GM12878 (cell line): Measurements from ENCODE around the gene C1QC. TPM values are rescaled to one million over a fixed set of nuclear protein-coding genes. Genes with fewer than 3 reads are reported as not detected.

Source experiments
- ATAC-seq: fragments of 200-7000 bp; cut with Tn5 transposase; 3 replicates; pipeline ENCODE4 v1.9.1; 2020; ENCODE audit warnings: mild to moderate bottlenecking, moderate library complexity
- BruUV-seq: library from RNA; stranded (reverse); fragments of 400-500 nt; replicated peaks from 2 replicates; lab custom pipeline; 2021; lab: Mats Ljungman, UMichigan
- CTCF ChIA-PET: fragments of 300-600 bp; sonication (Branson Sonifier 250); formaldehyde crosslinking; extraction: SDS; loops from one replicate; lab custom pipeline; 2021; ENCODE audit warnings: inconsistent platforms; lab: Yijun Ruan, JAX
- POLR2A ChIA-PET: fragments of 350-600 bp; formaldehyde crosslinking; extraction: SDS; loops from one replicate; lab custom pipeline; 2021; ENCODE audit warnings: inconsistent platforms; lab: Charles Lee
- RAD21 ChIA-PET: fragments of 300-600 bp; sonication (Branson Sonifier 250); formaldehyde crosslinking; loops from one replicate; lab custom pipeline; 2023; ENCODE audit warnings: antibody characterized with exemption; ENCODE audit not compliant: unreplicated experiment; lab: Charles Lee
- SMC1A ChIA-PET: fragments of 300-600 bp; sonication (Branson Sonifier 250); formaldehyde crosslinking; loops from one replicate; lab custom pipeline; 2023; ENCODE audit not compliant: unreplicated experiment, uncharacterized antibody; lab: Charles Lee
- DNase-seq: peaks from one replicate; pipeline ENCODE4 v3.0.0-alpha.2; 2011; ENCODE audit warnings: low read depth, low spot score
- FAIRE-seq: peaks from 3 replicates; lab custom pipeline; 2011; peaks lifted over from hg19 to GRCh38; lab: Jason Lieb, UNC
- H2AFZ ChIP-seq: 2 replicates; pipeline ENCODE4 v1.6.0; 2011; ENCODE audit warnings: low read depth, low read length, control low read depth; ENCODE audit not compliant: control insufficient read depth
- H3K27ac ChIP-seq: 2 replicates; pipeline ENCODE4 v1.5.1; 2011; ENCODE audit warnings: control low read depth; ENCODE audit not compliant: control insufficient read depth, insufficient read depth
- H3K27me3 ChIP-seq, 2 experiments: replicated peaks in 1 of 2; 2 replicates each; pipeline versions ENCODE4 v1.6.0 to v1.6.1; 2011; ENCODE audit warnings: low read length in 1 of 2; ENCODE audit not compliant: control insufficient read depth in 2 of 2, insufficient read depth in 2 of 2
- H3K36me3 ChIP-seq, 2 experiments: 2 replicates each; pipeline ENCODE4 v1.5.1; 2011; ENCODE audit warnings: low read length in 1 of 2; ENCODE audit not compliant: control insufficient read depth in 2 of 2, insufficient read depth in 2 of 2
- H3K4me1 ChIP-seq: 2 replicates; pipeline ENCODE4 v1.6.1; 2011; ENCODE audit warnings: mild to moderate bottlenecking, low read length, moderate library complexity, mixed read lengths; ENCODE audit not compliant: control insufficient read depth, insufficient read depth
- H3K4me2 ChIP-seq: 2 replicates; pipeline ENCODE4 v1.6.0; 2011; ENCODE audit warnings: control low read depth; ENCODE audit not compliant: control insufficient read depth, insufficient read depth
- H3K4me3 ChIP-seq: fragments of 200-600 bp; sonication (generic); 2 replicates; pipeline ENCODE4 v1.5.1; 2016
- H3K79me2 ChIP-seq: 2 replicates; pipeline ENCODE4 v1.6.0; 2011; ENCODE audit warnings: low read length; ENCODE audit not compliant: control insufficient read depth, insufficient read depth
- H3K9ac ChIP-seq: 2 replicates; pipeline ENCODE4 v1.8.0; 2011; ENCODE audit warnings: low read length, control low read depth, mixed read lengths; ENCODE audit not compliant: control insufficient read depth, insufficient read depth
- H3K9me3 ChIP-seq: replicated peaks from 3 replicates; pipeline ENCODE4 v1.5.1; 2011; ENCODE audit warnings: mild to moderate bottlenecking, low read length; ENCODE audit not compliant: control insufficient read depth, insufficient read depth
- H4K20me1 ChIP-seq: 2 replicates; pipeline ENCODE4 v1.6.0; 2011; ENCODE audit not compliant: control insufficient read depth, insufficient read depth
- CREB1 ChIP-seq: IDR thresholded peaks from 2 replicates; pipeline ENCODE4 v1.6.1; 2012; ENCODE audit warnings: low read depth, mild to moderate bottlenecking, inconsistent platforms
- FOXM1 ChIP-seq: IDR thresholded peaks from 2 replicates; pipeline ENCODE4 v1.6.1; 2012; ENCODE audit warnings: low read depth, mild to moderate bottlenecking, inconsistent platforms, low read length, moderate library complexity
- GABPA ChIP-seq: IDR thresholded peaks from 2 replicates; pipeline ENCODE4 v1.6.1; 2014; ENCODE audit warnings: antibody characterized with exemption, low read depth, mild to moderate bottlenecking, inconsistent platforms
- IRF4 ChIP-seq: IDR thresholded peaks from 2 replicates; pipeline ENCODE4 v1.6.1; 2011; ENCODE audit warnings: low read depth, low read length
- MTA2 ChIP-seq: fragments of 450-650 bp; IDR thresholded peaks from 2 replicates; pipeline ENCODE4 v1.6.1; 2016; ENCODE audit warnings: low read depth, mild to moderate bottlenecking, moderate library complexity
- MYB ChIP-seq: fragments of 150-350 bp; IDR thresholded peaks from 2 replicates; pipeline ENCODE4 v1.6.1; 2014; ENCODE audit warnings: mild to moderate bottlenecking, low read depth, low read length, borderline replicate concordance
- NR2C1 ChIP-seq: fragments of 450-650 bp; IDR thresholded peaks from 2 replicates; pipeline ENCODE4 v1.6.1; 2017; ENCODE audit warnings: antibody characterized with exemption, mild to moderate bottlenecking, moderate library complexity
- RAD21 ChIP-seq: IDR thresholded peaks from 2 replicates; pipeline ENCODE4 v1.6.1; 2011; ENCODE audit warnings: mild to moderate bottlenecking, low read depth, low read length, moderate library complexity; ENCODE audit not compliant: insufficient read depth
- SMAD5 ChIP-seq: IDR thresholded peaks from 2 replicates; pipeline ENCODE4 v1.6.1; 2016; ENCODE audit warnings: antibody characterized with exemption, low read depth
- SMARCA5 ChIP-seq: fragments of 450-650 bp; IDR thresholded peaks from 2 replicates; pipeline ENCODE4 v1.6.1; 2017; ENCODE audit warnings: mild to moderate bottlenecking
- SREBF1 ChIP-seq: IDR thresholded peaks from 2 replicates; pipeline ENCODE4 v1.6.1; 2012; ENCODE audit warnings: mild to moderate bottlenecking, low read length
- SRF ChIP-seq, 2 experiments: IDR thresholded peaks; 2 replicates each; pipeline ENCODE4 v1.6.1; 2011; ENCODE audit warnings: low read depth in 2 of 2, low read length in 2 of 2, mild to moderate bottlenecking in 1 of 2, moderate library complexity in 1 of 2
- YBX1 ChIP-seq: fragments of 450-650 bp; IDR thresholded peaks from 2 replicates; pipeline ENCODE4 v1.6.1; 2016; ENCODE audit warnings: antibody characterized with exemption
- WGBS: methylation state at CpG from one replicate; pipeline ENCODE4 v1.1.6; 2016; ENCODE audit warnings: low lambda C conversion rate; ENCODE audit not compliant: insufficient replicate concordance, insufficient coverage; ENCODE audit errors: missing lambda C conversion rate; 5-methylcytosine and 5-hydroxymethylcytosine counted together
- in situ Hi-C: fragments of 300-500 bp; cut with MboI; formaldehyde crosslinking; loops from 9 replicates; pipeline ENCODE4 v1.14.3; 2018; ENCODE audit warnings: mixed read lengths
- intact Hi-C: fragments of 100-400 bp; cut with micrococcal nuclease; formaldehyde crosslinking; loops from one replicate; pipeline ENCODE4 v1.14.2; 2022; ENCODE audit not compliant: unreplicated experiment
- polyA plus RNA-seq, 11 experiments: library from polyadenylated mRNA; depleted of rRNA in 4 of 11; unstranded in 6 of 11; stranded (reverse) in 5 of 11; fragments of >200 nt; fragmentation: Nextera tagmentation in 4 of 11; fragmentation: Illumina TruSeq in 1 of 11; extraction: Ambion mirVana in 4 of 11; extraction: Trizol in 1 of 11; gene quantifications; 1 replicate in 1 of 11; 2 replicates in 10 of 11; pipeline versions ENCODE4 v1.2.1 to v1.2.3, GENCODE V29; 2011 to 2016; ENCODE audit warnings: inconsistent platforms in 2 of 11, missing spikeins in 2 of 11, low read depth in 1 of 11
- total RNA-seq, 4 experiments: library from RNA; depleted of rRNA in 3 of 4; stranded (reverse); fragments of >200 nt in 3 of 4; fragmentation: Illumina TruSeq in 1 of 4; extraction: Trizol in 1 of 4; gene quantifications; 2 replicates each; pipeline versions ENCODE4 v1.2.1 to v1.2.3, GENCODE V29; 2013 to 2021
- TF ChIP-seq, protein P1 (sequence below): IDR thresholded peaks from 2 replicates; pipeline ENCODE4 v1.6.1; 2011; ENCODE audit warnings: borderline replicate concordance, low read depth, mild to moderate bottlenecking, moderate library complexity, low read length; ENCODE audit not compliant: insufficient read depth, poor library complexity, severe bottlenecking
- TF ChIP-seq, protein P2 (sequence below): IDR thresholded peaks from 2 replicates; pipeline ENCODE4 v1.6.1; 2011; ENCODE audit warnings: borderline replicate concordance, low read depth, mild to moderate bottlenecking, moderate library complexity, mixed read lengths, low read length; ENCODE audit not compliant: insufficient read depth; ENCODE audit errors: extremely low read length
- TF ChIP-seq, protein P3 (sequence below): fragments of 150-350 bp; IDR thresholded peaks from 2 replicates; pipeline ENCODE4 v1.6.1; 2014; ENCODE audit warnings: mild to moderate bottlenecking, low read depth, low read length

The C1QC gene
- total and polyA plus RNA-seq, 10 of the 15 experiments (the other 5 are each of a cell fraction or from before 2014, with no cell fraction given): 0.74 TPM; not detected in 9

DNA sequence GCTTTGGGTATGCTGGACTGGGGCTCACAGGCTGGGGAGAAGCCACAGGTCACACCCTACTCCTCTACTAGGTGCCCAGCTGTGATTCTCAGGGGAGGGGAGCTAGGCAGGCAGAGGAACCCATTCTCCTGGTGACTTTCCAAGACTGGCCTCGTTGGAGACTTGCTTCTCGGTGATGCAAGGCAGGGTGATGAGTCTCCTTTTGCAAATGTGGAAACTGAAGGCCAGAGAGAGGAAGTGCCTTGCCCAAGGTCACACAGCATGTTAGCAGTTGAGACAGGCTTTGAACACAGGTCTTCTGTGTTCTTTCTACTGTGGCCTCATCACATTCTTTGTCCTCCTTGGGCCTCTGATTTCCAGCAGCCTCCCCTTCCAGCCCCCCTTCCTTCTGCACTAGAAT is 27.5 kb upstream of the C1QC start (continued):
- TF ChIP-seq, protein P1, sequence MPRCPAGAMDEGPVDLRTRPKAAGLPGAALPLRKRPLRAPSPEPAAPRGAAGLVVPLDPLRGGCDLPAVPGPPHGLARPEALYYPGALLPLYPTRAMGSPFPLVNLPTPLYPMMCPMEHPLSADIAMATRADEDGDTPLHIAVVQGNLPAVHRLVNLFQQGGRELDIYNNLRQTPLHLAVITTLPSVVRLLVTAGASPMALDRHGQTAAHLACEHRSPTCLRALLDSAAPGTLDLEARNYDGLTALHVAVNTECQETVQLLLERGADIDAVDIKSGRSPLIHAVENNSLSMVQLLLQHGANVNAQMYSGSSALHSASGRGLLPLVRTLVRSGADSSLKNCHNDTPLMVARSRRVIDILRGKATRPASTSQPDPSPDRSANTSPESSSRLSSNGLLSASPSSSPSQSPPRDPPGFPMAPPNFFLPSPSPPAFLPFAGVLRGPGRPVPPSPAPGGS: no peak
- TF ChIP-seq RAD21: no peak
- no peak for TF ChIP-seq FOXM1

DNA sequence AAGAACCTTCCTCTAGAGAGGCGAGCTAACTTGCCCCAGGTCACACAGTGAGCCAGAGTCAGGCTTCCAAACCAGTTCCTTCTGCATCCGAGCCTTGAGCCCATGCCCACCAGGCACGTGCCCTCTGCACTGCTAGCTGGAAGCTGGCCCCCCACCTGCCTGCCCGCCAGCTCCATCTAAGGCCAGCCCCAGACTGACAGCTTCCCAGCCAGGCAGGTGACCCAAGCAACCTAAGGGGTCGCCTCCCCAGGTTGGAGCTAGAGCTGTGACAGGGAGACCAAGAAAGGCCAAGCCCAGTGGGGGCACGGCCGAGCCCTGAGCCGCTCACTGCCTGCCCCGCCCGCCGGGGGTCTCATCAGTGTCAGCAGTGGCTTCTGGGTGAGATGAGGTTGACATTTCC is 26.9 kb upstream of the C1QC start:
- FAIRE-seq (no peak), ATAC-seq (no peak), DNase-seq (no peak)
- H4K20me1 ChIP-seq: no peaks in the 10 kb centered on the region; the same call in 1 of the 2 replicates
- under 1% methylated on average over 11 of the region's 11 CpGs for whole genome bisulfite sequencing
- no peak overlapping the region for H3K4me3 ChIP-seq
- ChIA-PET RAD21 (no interaction called here), SMC1A (no interaction called here), CTCF (no interaction called here), POLR2A (no interaction called here)
- in situ Hi-C loops: no loop called here
- no peaks in the 10 kb centered on the region for H3K9me3 ChIP-seq
- intact Hi-C loops: no loop called here
- no peak overlapping the region for H3K27ac ChIP-seq
- TF ChIP-seq SRF (IDR thresholded peaks at IDR 0.05; ENCODE audit: low read depth in 2 of 2, low read length in 2 of 2) (no peak), SMARCA5 (no peak), SMAD5 (no peak), GABPA (no peak), SREBF1 (no peak), NR2C1 (no peak), CREB1 (no peak), IRF4 (no peak), MTA2 (no peak), MYB (no peak), YBX1 (no peak)
- TF ChIP-seq, protein P2, sequence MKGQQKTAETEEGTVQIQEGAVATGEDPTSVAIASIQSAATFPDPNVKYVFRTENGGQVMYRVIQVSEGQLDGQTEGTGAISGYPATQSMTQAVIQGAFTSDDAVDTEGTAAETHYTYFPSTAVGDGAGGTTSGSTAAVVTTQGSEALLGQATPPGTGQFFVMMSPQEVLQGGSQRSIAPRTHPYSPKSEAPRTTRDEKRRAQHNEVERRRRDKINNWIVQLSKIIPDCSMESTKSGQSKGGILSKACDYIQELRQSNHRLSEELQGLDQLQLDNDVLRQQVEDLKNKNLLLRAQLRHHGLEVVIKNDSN: no peak
- TF ChIP-seq, protein P3, sequence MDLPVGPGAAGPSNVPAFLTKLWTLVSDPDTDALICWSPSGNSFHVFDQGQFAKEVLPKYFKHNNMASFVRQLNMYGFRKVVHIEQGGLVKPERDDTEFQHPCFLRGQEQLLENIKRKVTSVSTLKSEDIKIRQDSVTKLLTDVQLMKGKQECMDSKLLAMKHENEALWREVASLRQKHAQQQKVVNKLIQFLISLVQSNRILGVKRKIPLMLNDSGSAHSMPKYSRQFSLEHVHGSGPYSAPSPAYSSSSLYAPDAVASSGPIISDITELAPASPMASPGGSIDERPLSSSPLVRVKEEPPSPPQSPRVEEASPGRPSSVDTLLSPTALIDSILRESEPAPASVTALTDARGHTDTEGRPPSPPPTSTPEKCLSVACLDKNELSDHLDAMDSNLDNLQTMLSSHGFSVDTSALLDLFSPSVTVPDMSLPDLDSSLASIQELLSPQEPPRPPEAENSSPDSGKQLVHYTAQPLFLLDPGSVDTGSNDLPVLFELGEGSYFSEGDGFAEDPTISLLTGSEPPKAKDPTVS: no peak
- no peak overlapping the region for H2AFZ ChIP-seq
- H3K4me2 ChIP-seq: no peak overlapping the region
- no peaks in the 10 kb centered on the region for H3K79me2 ChIP-seq
- no TSS peak for BruUV-seq
- H3K9ac ChIP-seq: no peak overlapping the region
- no peaks in the 10 kb centered on the region for H3K4me1 ChIP-seq
- H3K36me3 ChIP-seq: no peaks in the 10 kb centered on the region
- peaks cover 0 to 3% of the 10 kb centered on the region in 2 experiments; a peak in 3 of 4 replicates for H3K27me3 ChIP-seq
